HG02610 (cell line): ENCODE results near the gene CGB8.
"Not testable (repeated sequence)": the region's sequence is repeated elsewhere in the genome, so short reads cannot be mapped to it uniquely, and the experiment has no call there.

Experiments used
- ATAC-seq: cut with Tn5 transposase; IDR thresholded peaks from one replicate; pipeline ENCODE4 v1.9.1; 2021; ENCODE audit warnings: mild to moderate bottlenecking, moderate library complexity; ENCODE audit not compliant: unreplicated experiment

Gene CGB8

DNA sequence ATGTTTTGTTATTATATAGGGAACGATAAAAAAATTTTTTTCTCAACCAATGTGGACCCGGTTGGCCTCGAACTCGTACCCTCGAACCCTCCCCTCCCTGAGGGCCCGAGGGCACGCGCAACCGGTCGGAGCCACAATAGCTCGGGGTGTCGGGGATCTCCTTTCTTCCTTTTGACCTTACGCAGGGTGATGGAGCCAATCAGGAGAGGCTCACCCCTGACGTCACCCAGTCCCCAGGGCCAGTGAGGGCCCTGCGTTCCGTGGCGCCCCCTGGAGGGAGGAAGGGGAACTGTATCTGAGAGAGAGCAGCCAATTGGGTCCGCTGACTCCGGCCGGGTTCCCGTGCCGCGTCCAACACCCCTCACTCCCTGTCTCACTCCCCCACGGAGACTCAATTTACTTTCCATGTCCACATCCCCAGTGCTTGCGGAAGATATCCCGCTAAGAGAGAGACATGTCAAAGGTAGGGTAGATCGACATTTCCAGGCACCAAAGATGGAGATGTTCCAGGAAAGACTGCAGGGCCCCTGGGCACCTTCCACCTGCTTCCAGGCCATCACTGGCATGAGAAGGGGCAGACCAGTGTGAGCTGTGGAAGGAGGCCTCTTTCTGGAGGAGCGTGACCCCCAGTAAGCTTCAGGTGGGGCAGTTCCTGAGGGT is 17.1 kb downstream of the CGB8 start, which contains the start of gene CGB2:
CGB2 (plus strand) TSS at position 249 of the 660 bp plus-strand sequence; CDS start at position 455, 206 bp downstream.
- ATAC-seq = not testable (repeated sequence)

DNA sequence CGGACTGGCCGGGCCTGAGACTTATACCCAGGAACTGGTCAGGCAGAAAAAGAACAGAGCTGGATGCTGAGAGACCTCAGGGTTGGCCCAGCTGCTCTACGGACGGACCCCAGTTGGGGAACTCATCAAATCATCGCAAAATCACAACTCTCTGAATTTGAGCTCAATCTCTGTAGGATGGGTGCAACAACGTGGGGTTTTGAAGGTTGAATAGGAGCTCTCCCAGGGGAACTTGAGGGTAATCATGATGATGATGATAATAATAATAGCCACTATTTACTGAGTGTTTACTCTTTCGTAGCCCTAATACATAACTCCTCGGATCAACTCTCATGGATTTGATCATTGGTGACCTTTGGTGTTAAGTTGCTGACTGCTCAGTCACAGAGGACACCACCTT is 18.6 kb downstream of the CGB8 start:
- ATAC-seq = not testable (repeated sequence)

DNA sequence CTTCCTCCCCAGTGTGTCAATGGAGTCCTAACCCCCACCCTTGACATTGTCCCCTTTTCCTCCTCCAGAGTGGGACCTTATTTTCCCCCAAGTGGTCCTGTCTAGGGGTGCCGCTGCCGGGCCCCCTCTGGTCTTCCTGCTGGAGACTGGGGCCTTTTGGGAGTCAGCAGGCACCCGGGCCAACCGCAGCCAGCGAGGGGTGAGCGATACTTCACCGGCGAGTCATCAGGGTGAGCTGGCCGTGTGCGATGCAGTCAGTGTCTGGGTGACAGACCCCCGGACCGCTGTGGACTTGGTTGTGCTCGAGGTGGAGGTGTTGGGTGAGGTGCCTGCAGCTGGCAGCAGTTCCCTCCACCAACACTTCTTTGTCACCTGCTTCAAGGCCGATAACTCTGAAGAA is 19.2 kb downstream of the CGB8 start:
- ATAC-seq = not testable (repeated sequence)

DNA sequence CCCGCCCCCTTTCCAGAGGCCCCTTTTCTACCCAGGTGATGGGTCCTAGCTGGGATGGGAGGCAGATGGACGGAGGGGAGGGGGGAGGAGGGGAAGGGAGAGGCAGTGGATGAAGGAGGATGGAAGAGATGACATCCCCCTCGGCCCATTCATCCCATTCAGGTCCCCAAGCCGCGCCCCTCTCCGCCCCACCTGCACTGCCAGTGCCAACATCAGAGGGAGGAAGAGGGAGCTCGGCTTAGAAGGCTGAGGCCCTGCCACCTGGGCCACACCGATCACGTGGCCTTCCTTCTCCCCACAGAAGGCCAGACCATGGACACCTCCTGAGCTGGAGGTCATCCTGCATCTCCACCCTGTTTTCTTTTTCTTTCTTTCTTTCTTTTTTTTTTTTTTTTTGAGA is 20.2 kb downstream of the CGB8 start:
- not testable (repeated sequence) for ATAC-seq

DNA sequence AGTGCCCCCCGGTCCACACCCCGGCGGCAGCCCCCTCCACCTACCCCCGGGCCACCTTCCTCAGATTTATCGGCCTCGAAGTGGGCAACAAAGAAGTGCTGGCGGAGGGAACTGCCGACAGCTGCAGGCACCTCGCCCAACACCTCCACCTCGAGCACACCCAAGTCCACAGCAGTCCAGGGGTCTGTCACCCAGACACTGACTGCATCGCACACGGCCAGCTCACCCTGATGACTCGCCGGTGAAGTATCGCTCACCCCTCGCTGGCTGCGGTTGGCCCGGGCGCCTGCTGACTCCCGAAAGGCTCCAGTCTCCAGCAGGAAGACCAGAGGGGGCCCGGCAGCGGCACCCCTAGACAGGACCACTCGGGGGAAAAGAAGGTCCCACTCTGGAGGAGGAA is 23.3 kb downstream of the CGB8 start:
- ATAC-seq = not testable (repeated sequence)

DNA sequence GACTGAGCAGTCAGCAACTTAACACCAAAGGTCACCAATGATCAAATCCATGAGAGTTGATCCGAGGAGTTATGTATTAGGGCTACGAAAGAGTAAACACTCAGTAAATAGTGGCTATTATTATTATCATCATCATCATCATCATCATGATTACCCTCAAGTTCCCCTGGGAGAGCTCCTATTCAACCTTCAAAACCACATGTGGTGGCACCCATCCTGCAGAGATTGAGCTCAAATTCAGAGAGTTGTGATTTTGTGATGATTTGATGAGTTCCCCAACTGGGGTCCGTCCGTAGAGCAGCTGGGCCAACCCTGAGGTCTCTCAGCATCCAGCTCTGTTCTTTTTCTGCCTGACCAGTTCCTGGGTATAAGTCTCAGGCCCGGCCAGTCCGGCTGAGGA is 23.8 kb downstream of the CGB8 start:
- ATAC-seq = not testable (repeated sequence)

DNA sequence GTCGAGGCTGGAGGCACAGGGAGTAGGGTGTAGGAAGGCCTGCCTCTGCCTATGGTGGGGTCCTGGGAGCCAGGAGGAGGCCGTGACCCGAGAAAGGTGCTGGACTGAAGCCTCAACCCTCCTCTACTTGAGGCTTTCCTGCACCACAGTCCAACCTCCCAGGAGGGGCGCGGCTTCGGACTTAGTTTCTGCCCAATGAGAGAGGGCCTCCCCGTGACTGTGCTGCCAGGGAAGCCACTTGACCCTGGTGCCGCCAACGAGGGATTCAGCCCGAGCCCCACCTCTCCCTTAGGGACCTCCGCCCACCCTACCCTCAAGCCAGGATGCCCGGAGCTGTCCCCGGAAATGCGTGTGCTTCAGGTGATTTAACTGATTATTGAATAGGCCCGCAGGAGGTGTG is 24.7 kb downstream of the CGB8 start, which contains the start of gene CGB3:
CGB3 (minus strand) TSS at position 101 of the 400 bp plus-strand sequence. CDS start 362 bp downstream, outside the sequence.
- not testable (repeated sequence) for ATAC-seq

DNA sequence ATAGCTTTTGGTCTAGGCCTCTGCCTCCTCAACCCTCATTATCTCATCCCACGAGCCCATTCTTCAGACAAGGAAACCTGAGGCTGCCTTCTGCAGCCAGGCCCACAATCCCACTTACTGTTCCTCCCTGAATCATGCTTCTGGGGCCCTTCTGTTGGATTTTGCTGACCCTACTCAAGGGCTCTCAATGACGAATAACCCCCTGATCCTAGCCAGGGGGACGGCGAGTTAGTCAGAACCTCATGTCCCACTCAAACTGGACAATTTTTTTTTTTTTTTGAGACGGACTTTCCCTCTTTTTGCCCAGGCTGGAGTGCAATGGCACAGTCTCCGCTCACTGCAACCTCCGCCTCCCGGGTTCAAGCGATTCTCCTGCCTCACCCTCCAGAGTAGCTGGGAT is 26.8 kb downstream of the CGB8 start:
- ATAC-seq = no peak

DNA sequence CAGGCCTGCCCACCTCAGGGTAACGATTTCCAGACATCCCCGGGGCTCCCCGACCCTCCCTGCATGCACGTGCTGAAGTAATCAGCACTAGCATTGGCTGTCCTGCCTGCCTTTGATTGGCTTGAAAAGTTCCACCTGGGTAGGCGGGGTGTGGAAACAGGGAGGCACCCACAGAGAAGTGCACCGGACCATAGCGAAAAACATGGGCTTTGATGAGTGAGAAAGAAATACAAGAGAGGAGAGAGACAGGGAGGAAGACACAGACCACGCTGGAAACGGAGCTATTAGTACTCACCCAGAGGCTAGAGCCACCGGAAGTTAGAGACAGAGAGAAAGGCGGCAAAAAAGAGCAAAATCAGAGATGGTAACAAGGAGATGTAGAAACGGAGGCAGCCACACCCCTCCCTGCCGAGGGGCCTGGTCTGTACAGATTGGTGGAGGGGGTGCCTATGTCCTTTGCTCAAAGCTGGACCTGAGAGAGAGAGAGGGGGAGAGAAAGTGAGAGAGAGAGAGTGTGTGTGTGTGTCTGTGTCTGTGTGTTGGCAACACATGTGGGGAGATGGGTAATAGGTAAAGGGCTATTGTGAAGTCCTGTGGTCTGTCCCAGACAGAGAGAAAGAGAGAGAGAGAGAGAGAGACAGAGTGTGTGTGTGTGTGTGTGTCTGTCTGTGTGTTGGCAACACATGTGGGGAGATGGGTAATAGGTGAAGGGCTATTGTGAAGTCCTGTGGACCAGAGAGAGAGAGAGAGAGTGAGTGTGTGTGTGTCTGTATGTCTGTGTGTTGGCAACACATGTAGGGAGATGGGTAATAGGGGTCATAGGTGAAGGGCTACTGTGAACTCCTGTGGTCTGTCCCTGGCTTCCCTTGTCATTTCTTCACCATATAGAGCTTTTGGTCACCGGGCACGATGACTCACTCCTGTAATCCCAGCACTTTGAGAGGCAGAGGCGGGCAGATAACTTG is 27.7 kb downstream of the CGB8 start:
- ATAC-seq = no peak

DNA sequence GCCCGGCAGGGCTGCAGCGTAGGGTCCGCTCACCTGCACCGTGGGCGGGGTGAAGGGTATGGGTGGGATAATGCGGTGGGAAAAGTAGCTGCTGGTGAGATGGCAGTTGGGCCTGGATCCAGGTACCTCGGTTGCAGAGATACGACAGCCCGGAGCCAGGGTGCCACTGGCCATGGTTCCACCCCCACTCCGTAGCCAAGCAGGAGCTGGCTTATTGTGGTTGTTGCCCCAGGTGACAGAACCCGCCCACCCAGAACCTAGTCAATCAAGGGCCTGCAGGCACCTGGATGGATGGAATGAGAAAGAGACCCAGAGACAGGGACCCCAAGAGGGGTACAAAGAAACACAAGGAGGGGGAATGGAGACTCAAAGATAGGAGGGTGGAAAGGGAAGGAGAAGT is 28.6 kb downstream of the CGB8 start:
- ATAC-seq = no peak

DNA sequence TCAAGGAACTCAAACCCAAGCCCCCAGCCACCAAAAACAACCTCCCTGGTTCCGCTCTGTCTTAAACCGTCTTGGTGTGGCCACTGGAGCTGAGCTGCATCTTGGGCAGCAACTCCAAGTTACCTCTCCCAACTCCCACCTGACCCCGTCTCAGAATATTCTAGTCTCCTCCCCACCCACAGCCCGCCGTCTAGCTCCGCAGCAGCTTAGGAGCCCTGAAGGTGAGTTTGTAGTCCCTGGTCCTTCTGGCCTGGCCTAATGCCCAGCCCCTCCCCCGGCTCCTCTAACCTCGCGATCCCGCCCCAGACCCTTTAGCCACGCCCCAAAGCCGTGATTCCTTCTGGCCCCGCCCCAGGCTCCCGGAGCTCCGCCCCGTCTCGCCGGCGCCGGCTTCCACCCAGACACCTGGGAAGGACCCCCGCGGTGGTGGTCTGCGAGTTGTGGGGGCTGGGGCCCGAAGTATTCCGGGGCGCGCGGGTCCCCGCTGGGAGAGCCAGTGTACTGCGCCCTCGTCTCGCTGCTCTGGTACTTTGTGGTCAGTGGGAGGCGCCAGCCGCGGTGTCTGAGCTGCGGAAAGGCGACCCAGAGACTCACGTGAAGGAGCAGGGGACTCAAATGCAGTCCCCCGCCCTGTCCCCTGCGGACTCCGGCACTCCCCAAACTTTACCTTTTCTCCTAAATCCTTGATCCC is 29.5 kb downstream of the CGB8 start:
- no peak for ATAC-seq

DNA sequence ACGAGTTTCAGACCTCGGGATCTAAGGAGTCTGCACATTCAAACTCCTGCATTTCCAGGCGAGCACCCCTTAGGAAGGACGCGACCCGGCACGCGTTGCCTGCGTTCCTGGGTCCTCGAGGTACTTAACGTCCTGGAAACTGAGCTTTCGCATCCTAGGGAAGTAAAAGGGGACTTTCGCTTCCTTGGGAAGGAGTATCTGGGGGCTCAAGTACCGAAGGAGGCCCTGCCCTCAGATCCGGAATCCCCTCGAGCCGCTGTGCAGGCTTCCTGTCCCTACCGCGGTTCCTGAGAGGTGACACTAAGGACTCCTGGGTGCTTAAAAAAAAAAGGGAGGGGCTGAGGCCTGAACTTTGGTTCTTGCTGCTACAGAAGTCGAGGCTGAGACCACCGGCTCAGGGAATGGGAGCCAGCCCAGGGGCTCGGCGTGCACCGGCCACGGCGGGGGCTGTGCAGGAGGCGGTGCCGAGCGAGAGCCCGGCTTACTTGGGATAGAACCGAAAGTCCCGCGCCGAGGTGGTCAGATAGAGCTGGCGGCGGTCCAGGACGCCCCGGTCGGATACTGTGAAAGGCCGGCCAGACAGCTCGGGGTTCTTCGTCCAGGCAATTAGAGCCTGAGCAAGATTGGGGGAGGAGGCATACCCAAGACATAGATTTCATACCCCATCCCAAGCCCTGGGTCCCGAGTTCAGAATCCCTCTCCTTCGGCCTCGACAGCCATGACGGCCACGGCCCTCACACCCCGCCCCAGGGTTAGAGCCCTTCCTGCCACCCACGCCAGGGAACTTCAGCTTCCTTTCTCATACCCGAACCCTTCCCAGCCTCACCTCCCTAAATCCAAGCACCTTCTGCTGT is 30.3 kb downstream of the CGB8 start:
- ATAC-seq = not testable (repeated sequence)

DNA sequence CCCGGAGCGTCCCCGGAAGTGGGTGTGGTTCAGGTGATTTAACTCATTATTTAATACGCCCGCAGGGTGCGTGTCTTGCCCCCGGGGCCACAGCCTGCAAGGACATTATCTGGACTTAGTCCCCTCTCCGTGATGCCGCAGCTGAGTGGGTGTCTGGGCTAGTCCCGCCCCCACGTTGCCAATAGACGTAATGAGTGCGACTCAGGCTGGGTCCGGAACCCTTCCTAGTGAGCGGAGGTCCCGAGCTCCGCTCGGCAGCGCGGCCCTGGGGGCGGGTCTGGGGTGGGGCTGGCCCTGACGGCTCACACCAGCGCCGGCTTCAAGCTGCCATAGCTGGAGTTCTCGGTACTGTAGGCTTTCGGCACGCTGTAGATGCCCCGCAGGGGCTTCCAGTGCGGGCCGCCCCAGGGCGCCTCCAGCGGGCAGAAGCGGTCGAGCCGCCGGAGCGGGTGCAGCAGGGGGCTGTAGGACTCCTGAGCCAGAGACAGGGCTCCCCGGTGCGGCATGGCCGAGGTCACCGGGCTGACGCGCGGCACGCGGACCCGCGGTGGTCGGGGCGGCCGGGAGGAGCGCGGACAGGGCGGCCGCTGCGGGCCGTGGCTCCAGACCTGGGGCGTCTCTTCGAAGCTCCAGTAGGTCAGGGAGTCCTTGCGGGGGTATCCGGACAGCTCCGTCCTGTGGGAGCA is 31.1 kb downstream of the CGB8 start:
- ATAC-seq = no peak

DNA sequence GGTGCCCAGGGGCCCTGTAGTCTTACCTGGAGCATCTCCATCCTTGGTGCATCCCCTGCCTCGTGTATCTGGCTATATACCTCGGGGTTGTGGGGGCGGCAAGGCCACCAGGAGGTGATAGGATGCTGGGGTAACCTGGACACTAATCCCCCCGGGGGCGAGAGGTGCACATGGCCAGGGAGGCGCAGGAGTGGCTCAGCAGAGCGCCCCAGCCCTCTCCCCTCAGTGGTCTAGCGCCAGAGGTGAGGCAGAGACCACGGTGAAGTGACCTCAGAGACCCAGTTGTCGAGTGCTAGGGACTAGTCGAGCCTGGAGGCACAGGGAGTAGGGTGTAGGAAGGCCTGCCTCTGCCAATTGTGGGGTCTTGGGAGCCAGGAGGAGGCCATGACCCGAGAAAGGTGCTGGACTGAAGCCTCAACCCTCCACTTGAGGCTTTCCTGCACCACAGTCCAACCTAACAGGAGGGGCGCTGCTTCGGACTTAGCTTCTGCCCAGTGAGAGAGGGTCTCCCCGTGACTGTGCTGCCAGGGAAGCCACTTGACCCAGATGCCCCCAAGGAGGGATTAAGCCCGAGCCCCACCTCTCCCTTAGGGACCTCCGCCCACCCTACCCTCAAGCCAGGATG is 31.8 kb downstream of the CGB8 start, which contains the start of gene LHB:
LHB (minus strand) TSS at position 51 of the 625 bp plus-strand sequence; CDS start at position 41, 10 bp downstream.
- ATAC-seq = no peak

DNA sequence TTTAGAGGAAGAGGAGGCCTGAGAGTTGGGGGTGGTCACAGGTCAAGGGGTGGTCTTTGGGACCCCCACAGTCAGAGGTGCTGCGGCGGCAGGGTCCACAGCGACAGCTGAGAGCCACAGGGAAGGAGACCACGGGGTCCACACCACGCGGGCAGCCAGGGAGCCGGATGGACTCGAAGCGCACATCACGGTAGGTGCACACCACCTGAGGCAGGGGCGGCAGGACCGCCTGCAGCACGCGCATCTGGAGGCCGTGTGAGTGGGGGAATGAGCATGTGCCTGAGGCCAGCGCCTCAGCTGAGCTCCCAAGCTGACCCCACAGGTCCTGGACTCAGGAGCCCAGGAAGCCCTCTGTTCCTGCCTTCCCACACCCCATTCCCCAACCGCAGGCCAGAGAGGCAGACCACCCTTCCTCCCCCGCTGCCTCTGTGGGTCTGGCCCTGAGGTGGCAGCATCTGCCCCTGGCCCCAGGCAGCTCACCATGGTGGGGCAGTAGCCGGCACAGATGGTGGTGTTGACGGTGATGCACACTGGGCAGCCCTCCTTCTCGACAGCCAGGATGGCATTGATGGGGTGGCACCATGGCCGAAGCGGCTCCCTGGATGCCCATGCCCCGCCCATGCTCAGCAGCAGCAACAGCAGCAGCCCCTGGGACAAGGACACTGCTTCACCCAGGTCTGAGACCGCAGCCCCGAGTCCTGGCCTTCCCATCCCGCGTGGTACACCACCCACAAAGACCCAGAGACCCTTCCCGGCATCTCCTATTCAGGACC is 32.7 kb downstream of the CGB8 start:
- no peak for ATAC-seq

DNA sequence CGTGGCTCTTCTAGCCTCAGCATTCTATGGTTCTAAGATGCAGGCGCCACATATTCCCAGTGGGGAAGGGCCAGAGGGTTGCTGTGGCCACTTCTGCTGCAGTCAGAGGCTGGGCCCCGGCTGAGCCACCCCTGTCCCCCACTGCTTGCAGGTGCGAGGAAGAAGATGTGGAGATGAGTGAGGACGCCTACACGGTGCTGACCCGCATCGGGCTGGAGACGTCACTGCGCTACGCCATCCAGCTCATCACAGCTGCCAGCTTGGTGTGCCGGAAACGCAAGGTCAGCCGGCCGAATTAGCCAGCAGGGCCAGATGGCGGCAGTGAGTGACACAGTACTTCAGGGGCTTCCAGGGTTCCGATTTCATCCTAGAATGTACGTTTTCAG is 34.0 kb downstream of the CGB8 start:
- ATAC-seq = no peak

DNA sequence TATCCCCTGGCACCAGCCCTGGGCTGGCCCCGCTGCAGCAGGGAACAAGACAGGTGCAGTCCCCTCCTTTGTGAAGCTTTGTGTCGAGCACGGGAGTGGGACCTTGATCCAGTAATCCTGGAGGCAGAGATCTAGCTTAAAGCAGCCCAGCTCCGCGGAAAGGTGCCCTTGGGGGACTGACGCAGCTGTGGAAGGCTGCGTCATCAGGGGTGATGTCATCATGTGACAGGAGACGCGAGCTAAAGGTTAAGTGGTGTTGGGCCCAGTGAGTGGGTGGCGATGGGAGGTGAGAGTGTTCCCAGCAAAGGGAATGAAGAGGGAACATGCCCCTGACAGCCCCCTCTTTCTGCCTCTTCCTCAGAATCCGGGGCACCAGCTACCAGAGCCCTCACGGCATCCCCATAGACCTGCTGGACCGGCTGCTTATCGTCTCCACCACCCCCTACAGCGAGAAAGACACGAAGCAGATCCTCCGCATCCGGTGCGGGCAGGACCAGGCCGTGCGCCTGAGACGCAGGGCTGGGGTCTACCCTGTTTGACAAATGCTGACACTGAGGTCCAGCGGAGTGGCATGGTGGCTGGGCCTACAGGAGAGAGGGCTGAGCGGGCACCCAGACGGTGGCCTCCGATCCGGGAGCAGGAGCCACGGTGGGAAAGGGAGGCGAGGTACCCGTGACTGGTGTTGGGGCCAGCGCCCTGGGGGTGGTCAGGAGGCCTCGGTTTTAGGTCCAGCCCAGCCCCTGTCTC is 34.6 kb downstream of the CGB8 start:
- no peak for ATAC-seq

DNA sequence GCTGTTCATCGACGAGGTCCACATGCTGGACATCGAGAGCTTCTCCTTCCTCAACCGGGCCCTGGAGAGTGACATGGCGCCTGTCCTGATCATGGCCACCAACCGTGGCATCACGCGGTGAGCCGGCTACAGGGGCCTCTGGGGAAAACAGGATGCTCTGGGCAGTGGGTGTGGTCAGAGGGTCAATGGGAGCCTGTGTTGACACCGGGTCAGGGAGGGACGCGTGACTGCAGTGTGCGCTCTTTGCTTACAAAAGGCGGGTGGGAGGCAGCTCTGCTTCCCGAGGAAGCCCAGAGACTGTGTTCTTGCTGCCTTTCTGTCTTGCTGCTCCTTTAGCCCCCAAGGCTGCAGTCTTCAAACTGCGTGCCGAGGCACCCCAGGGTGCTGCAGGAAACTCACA is 37.7 kb downstream of the CGB8 start:
- ATAC-seq = no peak
